ENCODE measurements around the gene NXPE4. TPM values are rescaled to one million over a fixed set of nuclear protein-coding genes. Genes with fewer than 3 reads are reported as not detected.

Gene NXPE4
- total RNA-seq, 4 donors from 2014 or later, result 0.29 TPM; not detected in 3

DNA sequence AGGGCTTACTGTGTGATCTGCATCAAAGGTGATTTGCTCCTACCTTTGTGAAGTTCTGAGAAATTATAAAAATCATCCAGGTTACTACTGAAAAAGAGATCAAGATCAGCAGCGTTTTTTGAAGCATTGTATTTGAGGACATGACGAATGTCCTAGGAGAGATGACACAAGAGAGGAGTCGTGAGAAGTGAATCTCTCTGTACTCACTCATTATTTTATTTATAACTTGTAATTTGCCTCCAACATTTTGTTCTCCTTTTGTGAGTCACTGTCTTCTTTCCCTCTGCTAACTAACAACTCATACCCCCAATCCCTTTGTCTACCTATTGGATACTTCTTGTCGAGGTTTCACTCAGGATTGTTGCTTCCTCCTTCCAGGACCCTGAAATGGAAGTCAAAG is 44.5 kb downstream of the NXPE4 start:
- Histone ChIP-seq H3K36me3 (no peaks in the 10 kb centered on the region), H3K27ac (no peak overlapping the region), H3K27me3 (no peaks in the 10 kb centered on the region), H3K4me3 (no peak overlapping the region), H3K4me1 (no peaks in the 10 kb centered on the region), H3K9me3 (no peaks in the 10 kb centered on the region)
- no peak for DNase-seq
- no peak for TF ChIP-seq POLR2A (IDR thresholded peaks at IDR 0.05)
- TF ChIP-seq, protein P1, sequence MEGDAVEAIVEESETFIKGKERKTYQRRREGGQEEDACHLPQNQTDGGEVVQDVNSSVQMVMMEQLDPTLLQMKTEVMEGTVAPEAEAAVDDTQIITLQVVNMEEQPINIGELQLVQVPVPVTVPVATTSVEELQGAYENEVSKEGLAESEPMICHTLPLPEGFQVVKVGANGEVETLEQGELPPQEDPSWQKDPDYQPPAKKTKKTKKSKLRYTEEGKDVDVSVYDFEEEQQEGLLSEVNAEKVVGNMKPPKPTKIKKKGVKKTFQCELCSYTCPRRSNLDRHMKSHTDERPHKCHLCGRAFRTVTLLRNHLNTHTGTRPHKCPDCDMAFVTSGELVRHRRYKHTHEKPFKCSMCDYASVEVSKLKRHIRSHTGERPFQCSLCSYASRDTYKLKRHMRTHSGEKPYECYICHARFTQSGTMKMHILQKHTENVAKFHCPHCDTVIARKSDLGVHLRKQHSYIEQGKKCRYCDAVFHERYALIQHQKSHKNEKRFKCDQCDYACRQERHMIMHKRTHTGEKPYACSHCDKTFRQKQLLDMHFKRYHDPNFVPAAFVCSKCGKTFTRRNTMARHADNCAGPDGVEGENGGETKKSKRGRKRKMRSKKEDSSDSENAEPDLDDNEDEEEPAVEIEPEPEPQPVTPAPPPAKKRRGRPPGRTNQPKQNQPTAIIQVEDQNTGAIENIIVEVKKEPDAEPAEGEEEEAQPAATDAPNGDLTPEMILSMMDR (IDR thresholded peaks at IDR 0.05), result no peak
- intact Hi-C loops (cut with DNase I; ENCODE audit: low total_unique reads), result no loop called here

DNA sequence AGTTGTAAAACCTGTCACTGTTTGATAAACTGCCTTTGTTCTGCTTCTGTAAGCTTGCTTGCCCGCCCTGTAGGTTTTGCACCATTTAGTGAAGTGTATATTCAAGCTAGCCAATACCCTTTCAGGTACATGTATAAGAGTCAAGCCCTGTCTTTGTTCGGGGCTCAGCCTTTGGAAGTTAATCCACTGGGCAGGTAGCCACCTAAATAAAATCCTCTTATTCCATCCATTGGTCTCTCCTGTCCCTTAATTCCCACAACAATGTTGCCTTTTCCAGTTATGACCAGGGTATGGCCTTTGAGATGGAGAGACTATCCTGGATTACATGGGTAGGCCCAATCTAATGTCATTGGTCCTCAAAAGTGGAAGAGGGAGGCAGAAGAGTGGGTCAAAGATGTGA is 69.9 kb downstream of the NXPE4 start:
- no peak for DNase-seq
- no peaks in the 10 kb centered on the region for H3K27me3 ChIP-seq
- H3K9me3 ChIP-seq, result no peaks in the 10 kb centered on the region
- no peak overlapping the region for H3K27ac ChIP-seq
- H3K4me3 ChIP-seq, result no peak overlapping the region
- intact Hi-C loops (cut with DNase I; ENCODE audit: low total_unique reads), result no loop called here
- TF ChIP-seq, protein P1 (IDR thresholded peaks at IDR 0.05), result no peak
- TF ChIP-seq POLR2A (IDR thresholded peaks at IDR 0.05), result no peak
- no peaks in the 10 kb centered on the region for H3K4me1 ChIP-seq
- H3K36me3 ChIP-seq, result no peaks in the 10 kb centered on the region

DNA sequence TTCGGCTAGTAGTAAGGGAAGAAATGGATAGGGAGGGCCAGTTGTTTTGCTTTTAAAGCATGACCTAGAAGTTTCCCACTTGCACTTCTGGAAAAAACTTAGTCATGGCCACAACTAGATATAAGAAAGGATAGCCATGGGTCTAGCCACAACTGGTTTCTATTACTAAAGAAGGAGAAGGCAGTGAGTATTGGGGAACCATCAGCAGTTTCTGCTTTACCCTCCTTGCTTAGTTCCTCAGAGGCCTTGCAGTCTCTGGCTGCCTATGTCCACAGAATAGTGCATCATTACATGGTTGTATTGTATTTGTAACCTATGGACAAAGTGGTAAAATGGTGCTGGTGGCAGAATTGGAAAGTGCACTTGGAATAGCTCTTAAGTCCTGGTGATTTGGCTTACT is 71.5 kb downstream of the NXPE4 start:
- no peak for DNase-seq
- TF ChIP-seq, protein P1 (IDR thresholded peaks at IDR 0.05), result no peak
- TF ChIP-seq POLR2A (IDR thresholded peaks at IDR 0.05), result no peak
- Histone ChIP-seq H3K27me3 (no peaks in the 10 kb centered on the region), H3K27ac (no peak overlapping the region), H3K4me1 (no peaks in the 10 kb centered on the region), H3K4me3 (no peak overlapping the region), H3K36me3 (no peaks in the 10 kb centered on the region), H3K9me3 (no peaks in the 10 kb centered on the region)
- intact Hi-C loops (cut with DNase I; ENCODE audit: low total_unique reads), result no loop called here

DNA sequence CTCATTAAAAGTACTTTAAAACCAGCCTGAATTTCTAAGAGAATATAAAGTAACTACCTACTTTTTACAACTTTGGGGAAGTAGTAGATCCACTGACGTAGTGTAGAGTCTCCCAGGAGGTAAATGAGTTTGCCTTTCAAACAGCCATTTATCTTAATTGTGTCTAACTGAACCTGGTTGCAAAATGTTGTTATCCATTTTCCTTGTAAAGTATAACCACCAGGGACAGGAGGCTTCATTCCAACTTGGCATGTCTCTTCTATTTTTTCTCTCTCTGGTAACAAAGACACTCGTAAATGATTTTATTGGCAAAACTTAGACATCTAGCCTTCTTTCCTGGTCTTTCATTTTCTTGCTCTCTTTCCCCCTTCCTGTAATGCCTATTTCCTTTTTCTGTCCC is 72.8 kb downstream of the NXPE4 start:
- intact Hi-C loops (cut with DNase I; ENCODE audit: low total_unique reads), result no loop called here
- H3K4me3 ChIP-seq, result no peak overlapping the region
- DNase-seq, result no peak
- no peaks in the 10 kb centered on the region for H3K36me3 ChIP-seq
- no peak overlapping the region for H3K27ac ChIP-seq
- no peaks in the 10 kb centered on the region for H3K9me3 ChIP-seq
- no peaks in the 10 kb centered on the region for H3K27me3 ChIP-seq
- no peaks in the 10 kb centered on the region for H3K4me1 ChIP-seq
- TF ChIP-seq, protein P1 (IDR thresholded peaks at IDR 0.05), result no peak

Small RNAs within 50 kb of the gene (small RNA-seq; reads per million reads assigned to genes)
- not detected for gene RF01210

Other genes with a start within 250 kb of the NXPE4 start
- 1 to 10 TPM; 3.2 to 5.7 (median 4.8) TPM for gene C11orf71, start 195.3 kb downstream of the NXPE4 start, total RNA-seq
- gene RBM7, start 195.1 kb downstream of the NXPE4 start, total RNA-seq, result 100 to 1,000 TPM in 1 of 4 donors, 10 to 100 TPM in 3; 12.8 to 107 (median 44.1) TPM
- gene REXO2, start 156.3 kb downstream of the NXPE4 start, total RNA-seq, result 100 to 1,000 TPM in 1 of 4 donors, 10 to 100 TPM in 3; 53.8 to 158 (median 84.3) TPM
- under 1 TPM in 1 of 4 donors, not detected in 3; 0.29 TPM for gene NXPE1, start 35.9 kb downstream of the NXPE4 start, total RNA-seq
- under 1 TPM in 1 of 4 donors, not detected in 3; 0.41 TPM for gene NXPE2, start 82.7 kb upstream of the NXPE4 start, total RNA-seq